ENCODE data around the gene YWHAG.

DNA sequence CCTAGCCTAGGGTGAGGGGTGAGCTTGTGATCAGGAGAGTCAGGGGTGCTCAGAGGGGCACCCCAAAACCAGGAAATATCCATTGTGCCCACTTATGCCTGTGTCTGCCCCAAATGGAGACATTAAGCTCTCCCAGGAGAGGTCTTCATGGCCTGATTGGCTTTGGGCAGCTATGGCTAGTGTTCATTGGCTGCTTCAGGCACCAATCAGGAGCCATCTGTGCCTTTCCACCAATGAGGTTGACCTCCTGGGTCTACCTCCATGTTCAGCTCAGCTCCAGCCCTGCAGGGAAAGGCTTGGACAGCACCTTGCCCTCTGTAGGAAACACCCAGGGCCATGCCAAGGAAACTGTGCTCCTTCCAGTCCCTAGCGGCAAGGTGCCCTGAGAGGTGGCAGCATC, 80.3 kb downstream of the YWHAG start:
- TF ChIP-seq, protein P1, sequence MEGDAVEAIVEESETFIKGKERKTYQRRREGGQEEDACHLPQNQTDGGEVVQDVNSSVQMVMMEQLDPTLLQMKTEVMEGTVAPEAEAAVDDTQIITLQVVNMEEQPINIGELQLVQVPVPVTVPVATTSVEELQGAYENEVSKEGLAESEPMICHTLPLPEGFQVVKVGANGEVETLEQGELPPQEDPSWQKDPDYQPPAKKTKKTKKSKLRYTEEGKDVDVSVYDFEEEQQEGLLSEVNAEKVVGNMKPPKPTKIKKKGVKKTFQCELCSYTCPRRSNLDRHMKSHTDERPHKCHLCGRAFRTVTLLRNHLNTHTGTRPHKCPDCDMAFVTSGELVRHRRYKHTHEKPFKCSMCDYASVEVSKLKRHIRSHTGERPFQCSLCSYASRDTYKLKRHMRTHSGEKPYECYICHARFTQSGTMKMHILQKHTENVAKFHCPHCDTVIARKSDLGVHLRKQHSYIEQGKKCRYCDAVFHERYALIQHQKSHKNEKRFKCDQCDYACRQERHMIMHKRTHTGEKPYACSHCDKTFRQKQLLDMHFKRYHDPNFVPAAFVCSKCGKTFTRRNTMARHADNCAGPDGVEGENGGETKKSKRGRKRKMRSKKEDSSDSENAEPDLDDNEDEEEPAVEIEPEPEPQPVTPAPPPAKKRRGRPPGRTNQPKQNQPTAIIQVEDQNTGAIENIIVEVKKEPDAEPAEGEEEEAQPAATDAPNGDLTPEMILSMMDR (IDR thresholded peaks at IDR 0.05): no peak
- TF ChIP-seq POLR2A (IDR thresholded peaks at IDR 0.05): no peak

Measured in heart left ventricle (tissue), 13 donors.